ENCODE results near the gene MEIKIN. TPM values are rescaled to one million over a fixed set of nuclear protein-coding genes. Genes with fewer than 3 reads are reported as not detected.

MEIKIN gene
- total RNA-seq, 1 experiment from 2014 or later = not detected

- Mint-ChIP-seq H3K27me3 (ENCODE audit: insufficient read depth, unreplicated experiment) (peaks cover 4% of the 10 kb centered on the region), H3K4me3 (ENCODE audit: unreplicated experiment) (no peak overlapping the region), H3K4me1 (ENCODE audit: low read depth, unreplicated experiment) (peaks cover 7% of the 10 kb centered on the region), H3K27ac (ENCODE audit: unreplicated experiment) (no peak overlapping the region), H3K9me3 (ENCODE audit: unreplicated experiment) (no peaks in the 10 kb centered on the region), H3K36me3 (ENCODE audit: insufficient read depth, unreplicated experiment) (no peaks in the 10 kb centered on the region)
- ChIA-PET CTCF (no interaction called here), POLR2A (no interaction called here)
- no peaks in the 10 kb centered on the region for H3K36me3 ChIP-seq (ENCODE audit: control insufficient read depth, insufficient read depth, low read length)
- no peaks in the 10 kb centered on the region for H3K9me3 ChIP-seq
- no peak overlapping the region for H3K4me3 ChIP-seq (ENCODE audit: low read depth, low read length)
- 0 out of 2 replicates have a peak, but pooled peaks cover 3% of the 10 kb centered on the region for H3K4me1 ChIP-seq
- no peak for DNase-seq
- H3K27me3 ChIP-seq (replicated peaks; ENCODE audit: control insufficient read depth, insufficient read depth, low read length) = no peaks in the 10 kb centered on the region
- BruUV-seq (replicated peaks) = no TSS peak
- intact Hi-C loops (cut with micrococcal nuclease; ENCODE audit: unreplicated experiment) = no loop called here
- TF ChIP-seq, protein P1, sequence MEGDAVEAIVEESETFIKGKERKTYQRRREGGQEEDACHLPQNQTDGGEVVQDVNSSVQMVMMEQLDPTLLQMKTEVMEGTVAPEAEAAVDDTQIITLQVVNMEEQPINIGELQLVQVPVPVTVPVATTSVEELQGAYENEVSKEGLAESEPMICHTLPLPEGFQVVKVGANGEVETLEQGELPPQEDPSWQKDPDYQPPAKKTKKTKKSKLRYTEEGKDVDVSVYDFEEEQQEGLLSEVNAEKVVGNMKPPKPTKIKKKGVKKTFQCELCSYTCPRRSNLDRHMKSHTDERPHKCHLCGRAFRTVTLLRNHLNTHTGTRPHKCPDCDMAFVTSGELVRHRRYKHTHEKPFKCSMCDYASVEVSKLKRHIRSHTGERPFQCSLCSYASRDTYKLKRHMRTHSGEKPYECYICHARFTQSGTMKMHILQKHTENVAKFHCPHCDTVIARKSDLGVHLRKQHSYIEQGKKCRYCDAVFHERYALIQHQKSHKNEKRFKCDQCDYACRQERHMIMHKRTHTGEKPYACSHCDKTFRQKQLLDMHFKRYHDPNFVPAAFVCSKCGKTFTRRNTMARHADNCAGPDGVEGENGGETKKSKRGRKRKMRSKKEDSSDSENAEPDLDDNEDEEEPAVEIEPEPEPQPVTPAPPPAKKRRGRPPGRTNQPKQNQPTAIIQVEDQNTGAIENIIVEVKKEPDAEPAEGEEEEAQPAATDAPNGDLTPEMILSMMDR (IDR thresholded peaks at IDR 0.05; ENCODE audit: insufficient read depth in 1 of 2, low read depth in 1 of 2, low read length in 1 of 2, severe bottlenecking in 1 of 2, unreplicated experiment in 1 of 2) = no peak
Observed at GRCh38 chr5:131974956-131975726, 29.7 kb upstream of the MEIKIN start.

DNA sequence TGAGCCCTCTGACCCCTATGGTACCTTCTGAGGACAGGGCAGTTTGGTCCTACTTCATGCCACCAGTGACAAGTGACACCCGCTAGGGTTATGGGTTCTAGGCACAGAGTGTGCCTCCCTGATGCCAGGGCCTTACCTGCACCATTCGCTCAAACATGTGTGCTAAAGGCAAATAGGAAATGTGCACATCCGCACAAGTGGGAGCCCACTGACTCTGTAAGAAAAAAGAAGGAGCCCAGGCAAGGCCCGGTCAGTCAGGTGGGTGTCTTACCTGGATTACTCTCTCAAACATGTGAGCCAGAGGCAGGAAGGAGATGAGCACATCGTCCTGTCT is 29.1 kb upstream of the MEIKIN start:
- H3K36me3 Mint-ChIP-seq (ENCODE audit: insufficient read depth, unreplicated experiment) = no peaks in the 10 kb centered on the region
- intact Hi-C loops (cut with micrococcal nuclease; ENCODE audit: unreplicated experiment) = no loop called here
- Histone ChIP-seq H3K9me3 (no peaks in the 10 kb centered on the region), H3K4me1 (0 out of 2 replicates have a peak, but pooled peaks cover 3% of the 10 kb centered on the region), H3K36me3 (ENCODE audit: control insufficient read depth, insufficient read depth, low read length) (no peaks in the 10 kb centered on the region), H3K4me3 (ENCODE audit: low read depth, low read length) (no peak overlapping the region), H3K27me3 (replicated peaks; ENCODE audit: control insufficient read depth, insufficient read depth, low read length) (no peaks in the 10 kb centered on the region)
- no TSS peak for BruUV-seq (replicated peaks)
- DNase-seq = no peak
- ChIA-PET POLR2A (no interaction called here), CTCF (no interaction called here)
- no peak overlapping the region for H3K4me3 Mint-ChIP-seq (ENCODE audit: unreplicated experiment)
- TF ChIP-seq, protein P1 (IDR thresholded peaks at IDR 0.05; ENCODE audit: insufficient read depth in 1 of 2, low read depth in 1 of 2, low read length in 1 of 2, severe bottlenecking in 1 of 2, unreplicated experiment in 1 of 2) = no peak
- peaks cover 4% of the 10 kb centered on the region for H3K27me3 Mint-ChIP-seq (ENCODE audit: insufficient read depth, unreplicated experiment)
- H3K4me1 Mint-ChIP-seq (ENCODE audit: low read depth, unreplicated experiment) = peaks cover 7% of the 10 kb centered on the region
- no peak overlapping the region for H3K27ac Mint-ChIP-seq (ENCODE audit: unreplicated experiment)
- H3K9me3 Mint-ChIP-seq (ENCODE audit: unreplicated experiment) = no peaks in the 10 kb centered on the region

DNA sequence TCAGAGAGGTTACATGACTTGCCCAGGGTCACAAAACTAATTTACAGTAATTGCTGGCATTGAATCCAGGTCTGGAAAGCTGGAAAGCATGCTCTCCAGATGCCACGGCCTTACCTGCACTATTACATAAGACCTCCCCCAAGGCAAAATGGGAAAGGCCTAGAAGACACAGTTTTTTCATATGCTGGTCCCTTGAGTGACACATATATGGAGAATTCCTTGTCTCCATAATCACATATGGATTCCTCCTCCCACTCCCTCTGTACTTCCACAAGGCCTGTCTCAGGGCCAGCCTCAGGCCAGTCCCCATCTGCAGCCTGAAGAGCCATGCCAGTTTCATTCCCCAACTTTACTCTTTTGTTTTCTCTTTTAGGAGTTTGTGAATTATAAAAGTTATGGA is 28.6 kb upstream of the MEIKIN start:
- Mint-ChIP-seq H3K36me3 (ENCODE audit: insufficient read depth, unreplicated experiment) (no peaks in the 10 kb centered on the region), H3K9me3 (ENCODE audit: unreplicated experiment) (no peaks in the 10 kb centered on the region), H3K27ac (ENCODE audit: unreplicated experiment) (no peak overlapping the region), H3K4me1 (ENCODE audit: low read depth, unreplicated experiment) (peaks cover 7% of the 10 kb centered on the region), H3K4me3 (ENCODE audit: unreplicated experiment) (no peak overlapping the region), H3K27me3 (ENCODE audit: insufficient read depth, unreplicated experiment) (peaks cover 4% of the 10 kb centered on the region)
- BruUV-seq (replicated peaks) = no TSS peak
- ChIA-PET POLR2A (no interaction called here), CTCF (no interaction called here)
- no peak for DNase-seq
- Histone ChIP-seq H3K4me3 (ENCODE audit: low read depth, low read length) (no peak overlapping the region), H3K9me3 (no peaks in the 10 kb centered on the region), H3K4me1 (0 out of 2 replicates have a peak, but pooled peaks cover 3% of the 10 kb centered on the region), H3K27me3 (replicated peaks; ENCODE audit: control insufficient read depth, insufficient read depth, low read length) (no peaks in the 10 kb centered on the region), H3K36me3 (ENCODE audit: control insufficient read depth, insufficient read depth, low read length) (no peaks in the 10 kb centered on the region)
- intact Hi-C loops (cut with micrococcal nuclease; ENCODE audit: unreplicated experiment) = no loop called here
- TF ChIP-seq, protein P1 (IDR thresholded peaks at IDR 0.05; ENCODE audit: insufficient read depth in 1 of 2, low read depth in 1 of 2, low read length in 1 of 2, severe bottlenecking in 1 of 2, unreplicated experiment in 1 of 2) = no peak

Data from Caco-2 (cell line).